Parathyroid adenoma (tissue), 2 donors: ENCODE measurements around the gene CNOT9.

ENCODE experiments used
- H2AFZ ChIP-seq: fragments of 300-600 bp; sonication (generic); one replicate; pipeline ENCODE4 v1.7.0; 2017; ENCODE audit warnings: antibody characterized with exemption, mild to moderate bottlenecking
- H3K27ac ChIP-seq: fragments of 300-600 bp; sonication (generic); one replicate; pipeline ENCODE4 v1.7.0; 2017
- H3K27me3 ChIP-seq: fragments of 300-600 bp; sonication (generic); one replicate; pipeline ENCODE4 v1.7.0; 2017; ENCODE audit warnings: low read length; ENCODE audit not compliant: control insufficient read depth, insufficient read depth
- H3K36me3 ChIP-seq: fragments of 300-600 bp; sonication (generic); one replicate; pipeline ENCODE4 v1.7.0; 2017; ENCODE audit warnings: low read length; ENCODE audit not compliant: control insufficient read depth, insufficient read depth
- H3K4me1 ChIP-seq: fragments of 300-600 bp; sonication (generic); one replicate; pipeline ENCODE4 v1.7.0; 2017; ENCODE audit warnings: control low read depth
- H3K4me2 ChIP-seq: fragments of 300-600 bp; sonication (generic); one replicate; pipeline ENCODE4 v1.7.0; 2017; ENCODE audit warnings: low read length
- H3K4me3 ChIP-seq: fragments of 300-600 bp; sonication (generic); one replicate; pipeline ENCODE4 v1.7.0; 2017; ENCODE audit warnings: low read depth, low read length
- H3K79me2 ChIP-seq: fragments of 300-600 bp; sonication (generic); one replicate; pipeline ENCODE4 v1.7.0; 2017; ENCODE audit warnings: control low read depth
- H3K9ac ChIP-seq: fragments of 300-600 bp; sonication (generic); one replicate; pipeline ENCODE4 v1.7.0; 2017; ENCODE audit warnings: mild to moderate bottlenecking
- H3K9me3 ChIP-seq: fragments of 300-600 bp; sonication (generic); one replicate; pipeline ENCODE4 v1.7.0; 2017; ENCODE audit warnings: low read length; ENCODE audit not compliant: control insufficient read depth
- CTCF ChIP-seq: fragments of 300-600 bp; sonication (generic); IDR thresholded peaks from one replicate; pipeline ENCODE4 v1.7.0; 2017; ENCODE audit warnings: antibody characterized with exemption, mild to moderate bottlenecking
- donor health status: primary hyperparathyroidism.

CNOT9 gene

GRCh38 chr2:218638372-218638771 is 69.7 kb downstream of the CNOT9 start:
- no peak overlapping the region for H3K9ac ChIP-seq
- H3K4me2 ChIP-seq: no peak overlapping the region
- TF ChIP-seq CTCF: no peak
- H3K36me3 ChIP-seq: no peaks in the 10 kb centered on the region
- no peak overlapping the region for H3K4me3 ChIP-seq
- no peaks in the 10 kb centered on the region for H3K27me3 ChIP-seq
- peaks cover 4% of the 10 kb centered on the region for H3K79me2 ChIP-seq
- H3K27ac ChIP-seq: no peak overlapping the region
- no peak overlapping the region for H2AFZ ChIP-seq
- no peaks in the 10 kb centered on the region for H3K9me3 ChIP-seq
- H3K4me1 ChIP-seq: no peaks in the 10 kb centered on the region

GRCh38 chr2:218642121-218642656 is 73.5 kb downstream of the CNOT9 start:
- Histone ChIP-seq H2AFZ (no peak overlapping the region), H3K4me2 (no peak overlapping the region), H3K4me3 (no peak overlapping the region), H3K4me1 (no peaks in the 10 kb centered on the region), H3K9ac (no peak overlapping the region), H3K27ac (no peak overlapping the region), H3K27me3 (no peaks in the 10 kb centered on the region), H3K36me3 (no peaks in the 10 kb centered on the region), H3K79me2 (peaks cover 4% of the 10 kb centered on the region), H3K9me3 (no peaks in the 10 kb centered on the region)
- no peak for TF ChIP-seq CTCF

- Histone ChIP-seq H3K4me2 (no peak overlapping the region), H3K79me2 (peaks cover 4% of the 10 kb centered on the region), H3K27me3 (no peaks in the 10 kb centered on the region), H2AFZ (no peak overlapping the region), H3K9ac (no peak overlapping the region), H3K4me3 (no peak overlapping the region), H3K27ac (no peak overlapping the region), H3K9me3 (no peaks in the 10 kb centered on the region), H3K4me1 (no peaks in the 10 kb centered on the region), H3K36me3 (no peaks in the 10 kb centered on the region)
- no peak for TF ChIP-seq CTCF
Measured at GRCh38 chr2:218642786-218643185, 74.1 kb downstream of the CNOT9 start.

GRCh38 chr2:218643751-218644310 is 75.2 kb downstream of the CNOT9 start:
- H3K9ac ChIP-seq: no peak overlapping the region
- H3K27me3 ChIP-seq: no peaks in the 10 kb centered on the region
- no peaks in the 10 kb centered on the region for H3K4me1 ChIP-seq
- no peak overlapping the region for H2AFZ ChIP-seq
- H3K79me2 ChIP-seq: peaks cover 4% of the 10 kb centered on the region
- no peak overlapping the region for H3K27ac ChIP-seq
- H3K4me2 ChIP-seq: no peak overlapping the region
- no peaks in the 10 kb centered on the region for H3K9me3 ChIP-seq
- TF ChIP-seq CTCF: no peak
- H3K36me3 ChIP-seq: no peaks in the 10 kb centered on the region
- H3K4me3 ChIP-seq: no peak overlapping the region

GRCh38 chr2:218644721-218645120 is 76.1 kb downstream of the CNOT9 start:
- Histone ChIP-seq H3K9me3 (no peaks in the 10 kb centered on the region), H3K4me3 (no peak overlapping the region), H3K27me3 (no peaks in the 10 kb centered on the region), H3K9ac (no peak overlapping the region), H2AFZ (no peak overlapping the region), H3K79me2 (no peaks in the 10 kb centered on the region), H3K27ac (no peak overlapping the region), H3K4me1 (no peaks in the 10 kb centered on the region), H3K4me2 (no peak overlapping the region), H3K36me3 (no peaks in the 10 kb centered on the region)
- no peak for TF ChIP-seq CTCF
